HG03432 (cell line): Measurements from ENCODE around the gene THAP9.
"Not testable (repeated sequence)": the region's sequence is repeated elsewhere in the genome, so short reads cannot be mapped to it uniquely, and the experiment has no call there.

Source experiments
- ATAC-seq: cut with Tn5 transposase; IDR thresholded peaks from one replicate; pipeline ENCODE4 v1.9.1; 2021; ENCODE audit warnings: mild to moderate bottlenecking, moderate library complexity; ENCODE audit not compliant: unreplicated experiment

Gene THAP9, protein sequence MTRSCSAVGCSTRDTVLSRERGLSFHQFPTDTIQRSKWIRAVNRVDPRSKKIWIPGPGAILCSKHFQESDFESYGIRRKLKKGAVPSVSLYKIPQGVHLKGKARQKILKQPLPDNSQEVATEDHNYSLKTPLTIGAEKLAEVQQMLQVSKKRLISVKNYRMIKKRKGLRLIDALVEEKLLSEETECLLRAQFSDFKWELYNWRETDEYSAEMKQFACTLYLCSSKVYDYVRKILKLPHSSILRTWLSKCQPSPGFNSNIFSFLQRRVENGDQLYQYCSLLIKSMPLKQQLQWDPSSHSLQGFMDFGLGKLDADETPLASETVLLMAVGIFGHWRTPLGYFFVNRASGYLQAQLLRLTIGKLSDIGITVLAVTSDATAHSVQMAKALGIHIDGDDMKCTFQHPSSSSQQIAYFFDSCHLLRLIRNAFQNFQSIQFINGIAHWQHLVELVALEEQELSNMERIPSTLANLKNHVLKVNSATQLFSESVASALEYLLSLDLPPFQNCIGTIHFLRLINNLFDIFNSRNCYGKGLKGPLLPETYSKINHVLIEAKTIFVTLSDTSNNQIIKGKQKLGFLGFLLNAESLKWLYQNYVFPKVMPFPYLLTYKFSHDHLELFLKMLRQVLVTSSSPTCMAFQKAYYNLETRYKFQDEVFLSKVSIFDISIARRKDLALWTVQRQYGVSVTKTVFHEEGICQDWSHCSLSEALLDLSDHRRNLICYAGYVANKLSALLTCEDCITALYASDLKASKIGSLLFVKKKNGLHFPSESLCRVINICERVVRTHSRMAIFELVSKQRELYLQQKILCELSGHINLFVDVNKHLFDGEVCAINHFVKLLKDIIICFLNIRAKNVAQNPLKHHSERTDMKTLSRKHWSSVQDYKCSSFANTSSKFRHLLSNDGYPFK

DNA sequence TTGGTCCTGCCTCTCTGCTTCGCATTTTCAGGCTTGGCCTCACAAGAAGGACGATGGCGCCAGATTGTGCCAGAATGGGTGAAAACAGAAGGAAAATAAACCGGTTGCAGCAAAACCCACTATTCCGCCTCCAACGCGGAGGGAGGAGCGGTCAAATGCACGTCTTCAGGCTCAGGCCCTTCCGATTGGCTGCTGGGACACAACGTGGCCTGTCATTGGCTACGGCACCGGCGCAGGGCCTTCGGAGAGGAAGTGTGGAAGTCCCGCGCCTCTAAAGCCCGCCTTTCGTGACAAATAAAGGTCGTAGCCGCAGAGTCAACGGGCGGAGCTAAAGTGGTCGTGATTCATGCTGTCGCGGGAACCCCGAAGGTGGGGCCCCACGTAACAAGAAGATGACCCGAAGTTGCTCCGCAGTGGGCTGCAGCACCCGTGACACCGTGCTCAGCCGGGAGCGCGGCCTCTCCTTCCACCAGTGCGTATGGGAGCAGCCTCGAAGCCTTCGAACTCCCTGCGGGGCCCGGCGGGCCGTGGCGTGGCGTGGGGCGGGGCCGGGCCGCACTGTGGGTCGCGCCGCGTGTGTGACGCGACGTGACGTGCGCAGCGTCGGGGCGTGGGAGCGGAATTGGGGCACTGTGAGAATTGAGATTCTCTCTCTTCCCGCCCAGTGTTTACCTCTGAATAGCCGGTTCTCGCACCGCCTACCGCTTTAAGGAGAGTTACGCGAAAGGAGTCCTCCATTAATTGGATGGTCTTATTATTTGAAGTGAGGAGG lies at the start of gene THAP9:
THAP9 (plus strand) TSS at position 325 of the 772 bp plus-strand sequence; CDS start at position 393, 68 bp downstream.
- peak; percentile 88 for ATAC-seq

DNA sequence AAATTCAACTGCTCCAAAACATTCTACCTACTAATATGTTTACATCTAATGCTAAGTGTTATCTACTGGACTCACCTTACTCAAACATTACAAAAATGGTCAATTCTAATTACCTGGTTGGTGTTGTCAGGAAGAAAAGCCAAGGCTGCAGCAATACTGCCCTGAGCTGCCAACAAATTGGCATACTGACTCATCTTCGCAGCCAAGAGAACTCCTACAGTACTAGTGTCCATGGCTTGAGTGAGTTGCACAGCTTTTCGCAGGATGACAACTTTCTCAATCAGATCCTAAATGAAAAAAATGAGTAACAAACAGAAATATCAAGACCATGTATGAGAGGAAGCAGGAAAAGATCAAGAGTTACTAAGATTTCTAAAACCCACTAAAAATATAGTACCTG lies 49.2 kb upstream of the THAP9 start:
- no peak for ATAC-seq

DNA sequence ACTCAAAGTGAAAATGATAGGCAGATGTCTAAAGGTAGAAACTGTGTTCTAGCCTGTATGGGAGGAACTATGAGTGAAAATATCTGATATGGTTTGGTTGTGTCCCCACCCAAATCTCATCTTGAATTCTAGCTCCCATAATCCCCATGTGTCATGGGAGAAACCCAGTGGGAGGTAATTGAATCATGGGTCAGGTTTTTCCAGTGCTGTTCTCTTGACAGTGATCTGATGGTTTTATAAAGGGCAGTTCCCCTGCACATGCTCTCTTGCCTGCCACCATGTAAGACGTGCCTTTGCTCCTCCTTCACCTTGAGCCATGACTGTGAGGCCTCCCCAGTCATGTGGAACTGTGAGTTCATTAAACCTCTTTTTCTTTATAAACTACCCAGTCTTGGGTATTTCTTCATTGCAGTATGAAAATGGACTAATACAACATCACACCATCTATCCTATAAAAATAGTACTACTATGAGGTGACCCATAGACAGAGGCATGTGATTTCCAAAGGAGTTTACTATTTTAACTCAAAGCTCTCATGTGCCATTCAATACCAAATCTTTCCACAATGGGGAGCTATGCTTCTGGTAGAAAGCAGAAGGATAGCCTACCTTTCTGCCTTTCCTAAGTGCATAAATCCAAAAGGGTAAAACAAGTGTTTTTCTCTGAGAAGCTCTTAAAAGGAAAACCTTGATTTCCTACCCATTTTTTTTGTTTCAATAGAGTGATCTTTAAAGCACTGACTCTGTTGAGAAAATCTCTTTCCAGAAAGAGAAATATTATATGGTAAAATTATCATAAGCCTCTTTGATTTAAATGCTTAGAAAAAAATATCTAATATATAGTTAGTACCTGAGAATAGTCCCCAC lies 48.4 kb upstream of the THAP9 start:
- no peak for ATAC-seq

DNA sequence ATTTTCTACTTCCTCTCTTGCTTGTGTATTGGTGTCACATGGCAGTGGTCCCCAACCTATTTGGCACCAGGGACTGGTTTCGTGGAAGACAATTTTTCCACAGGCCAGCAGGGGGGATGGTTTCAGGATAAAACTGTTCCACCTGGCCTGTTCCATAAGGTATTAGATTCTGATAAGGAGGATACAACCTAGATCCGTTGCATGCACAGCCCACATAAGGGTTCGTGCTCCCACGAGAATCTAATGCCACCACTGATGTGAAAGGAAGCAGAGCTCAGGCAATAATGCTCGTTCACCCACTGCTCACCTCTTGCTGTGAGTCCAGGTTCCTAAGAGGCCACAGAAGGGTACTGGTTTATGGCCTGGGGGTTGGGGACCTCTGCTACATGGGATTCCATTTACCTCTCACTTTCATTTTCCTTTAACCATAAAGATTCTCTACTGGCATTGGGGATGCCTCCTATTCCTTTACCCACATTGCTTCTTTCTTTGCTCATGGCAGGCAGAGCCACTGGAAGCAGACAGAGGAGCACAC lies 47.7 kb upstream of the THAP9 start:
- no peak for ATAC-seq

DNA sequence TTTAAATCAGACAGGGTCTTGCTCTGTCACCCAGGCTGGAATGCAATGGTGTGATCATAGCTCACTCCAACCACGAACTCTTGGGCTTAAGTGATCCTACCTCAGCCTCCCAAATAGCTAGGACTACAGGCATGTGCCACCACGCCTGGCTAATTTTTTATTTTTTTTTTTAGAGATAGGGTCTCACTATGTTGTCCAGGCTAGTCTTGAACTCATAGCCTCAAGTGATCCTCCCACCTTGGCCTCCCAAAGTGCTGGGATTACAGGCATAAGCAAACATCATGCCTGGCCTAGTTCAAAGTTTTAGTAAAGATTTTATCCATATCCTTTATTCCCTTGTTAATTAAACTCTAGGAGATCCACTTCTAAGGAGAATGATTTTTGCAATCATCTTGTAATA lies 40.0 kb upstream of the THAP9 start:
- ATAC-seq = not testable (repeated sequence)

DNA sequence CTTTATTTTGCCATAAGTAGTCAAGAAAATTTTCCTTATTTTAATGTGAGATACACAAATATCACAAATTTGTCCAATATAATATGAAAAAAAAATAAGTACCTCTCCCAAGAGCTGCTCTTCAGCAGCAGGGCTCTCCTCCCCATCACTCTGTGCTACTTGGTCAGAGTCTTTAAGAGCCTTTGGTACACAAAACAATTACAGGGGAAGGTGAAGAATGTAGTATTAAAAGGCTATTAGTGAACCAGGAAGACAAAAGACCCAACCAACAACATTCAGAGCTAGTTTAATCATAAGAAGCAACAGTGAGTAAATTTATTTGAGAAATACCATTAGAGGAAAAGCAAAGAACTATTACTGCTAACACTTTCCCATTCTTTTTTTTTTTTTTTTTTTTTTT lies 39.0 kb upstream of the THAP9 start:
- no peak for ATAC-seq

DNA sequence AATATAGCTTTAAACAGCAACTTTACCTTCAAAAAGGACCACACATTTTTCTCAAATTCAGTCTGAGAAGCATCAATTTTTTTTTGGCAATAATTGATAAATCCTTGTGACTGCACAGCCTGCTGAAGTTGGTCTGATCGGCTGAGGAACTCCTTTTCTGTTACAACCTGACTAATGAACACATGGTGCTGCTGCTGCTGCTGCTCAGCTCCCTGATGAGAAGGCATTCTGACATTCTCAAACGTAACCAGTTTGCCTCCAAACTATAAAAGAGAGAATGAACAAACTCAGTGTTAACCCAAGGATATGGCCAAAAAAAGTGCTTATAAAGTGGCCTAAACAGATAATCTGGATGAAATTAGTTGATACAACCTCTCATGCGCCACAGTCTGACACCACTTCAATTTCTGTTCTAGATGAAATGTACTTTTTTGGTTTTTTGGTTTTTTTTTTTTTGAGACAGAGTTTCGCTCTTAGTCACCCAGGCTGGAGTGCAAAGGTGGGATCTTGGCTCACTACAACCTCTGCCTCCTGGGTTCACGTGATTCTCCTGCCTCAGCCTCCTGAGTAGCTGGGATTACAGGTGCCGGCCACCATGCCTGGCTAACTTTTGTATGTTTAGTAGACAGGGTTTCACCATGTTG lies 36.1 kb upstream of the THAP9 start:
- ATAC-seq = no peak

DNA sequence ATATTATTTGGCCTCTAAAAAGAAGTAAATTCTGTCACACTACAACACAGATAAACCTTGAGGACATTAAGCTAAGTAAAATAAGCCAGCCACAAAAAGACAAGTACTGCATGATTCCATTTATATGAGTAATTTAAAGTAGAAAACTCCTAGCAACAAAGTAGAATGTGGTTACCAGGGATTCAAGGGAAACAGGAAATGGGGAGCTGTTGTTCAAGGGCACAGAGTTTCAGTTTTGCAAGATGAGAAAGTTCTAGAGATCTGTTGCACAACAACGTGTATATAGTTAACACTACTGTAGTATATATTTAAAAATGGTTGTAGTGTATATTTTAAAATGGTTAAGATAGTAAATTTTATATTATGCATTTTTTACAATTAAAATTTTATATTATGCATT lies 34.9 kb upstream of the THAP9 start:
- peak; percentile 38 for ATAC-seq

DNA sequence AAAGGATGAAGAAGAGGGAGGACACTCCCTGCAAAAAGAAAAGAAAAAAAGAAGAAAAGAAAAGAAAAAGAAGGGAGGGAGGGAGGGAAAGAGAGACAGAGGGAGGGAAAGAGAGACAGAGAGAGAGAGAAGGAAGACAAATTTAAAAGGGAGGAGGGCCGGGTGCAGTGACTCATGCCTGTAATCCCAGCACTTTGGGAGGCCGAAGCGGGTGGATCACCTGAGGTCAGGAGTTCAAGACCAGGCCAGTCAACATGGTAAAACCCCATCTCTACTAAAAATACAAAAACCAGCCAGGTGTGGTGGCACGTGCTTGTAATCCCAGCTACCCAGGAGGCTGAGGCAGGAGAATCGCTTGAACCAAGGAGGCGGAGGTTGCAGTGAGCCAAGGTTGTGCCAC lies 34.5 kb upstream of the THAP9 start:
- ATAC-seq = not testable (repeated sequence)

DNA sequence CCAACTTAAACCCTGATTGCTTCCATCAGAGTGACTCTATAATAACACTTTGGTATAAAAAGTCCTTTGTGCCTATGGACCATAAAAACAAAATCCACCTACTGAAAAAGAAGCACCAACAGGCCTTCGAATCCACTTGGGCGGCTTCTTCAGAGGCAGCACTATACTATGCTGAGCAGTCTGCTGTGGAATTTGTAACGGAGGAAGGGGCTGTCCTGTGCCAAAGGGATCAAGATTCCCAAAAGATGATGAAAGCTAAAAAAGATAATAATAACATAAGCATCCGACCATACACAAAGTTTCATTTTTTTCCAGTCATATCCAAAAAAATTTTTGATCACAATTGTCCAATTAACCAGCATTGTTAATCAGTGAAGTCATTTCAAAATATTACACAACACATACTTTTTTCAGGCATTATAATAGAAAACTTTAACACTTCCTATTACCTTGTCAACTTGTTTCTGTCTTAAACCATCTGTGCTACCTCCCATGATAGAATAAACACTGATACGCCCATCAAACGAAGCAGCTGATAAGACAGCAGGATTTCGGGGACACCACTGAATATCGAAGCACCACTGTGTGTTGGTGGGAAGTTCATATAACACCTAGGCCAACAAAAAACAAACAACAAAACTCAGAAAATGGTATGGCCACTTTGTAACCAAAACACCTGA lies 33.7 kb upstream of the THAP9 start:
- no peak for ATAC-seq

DNA sequence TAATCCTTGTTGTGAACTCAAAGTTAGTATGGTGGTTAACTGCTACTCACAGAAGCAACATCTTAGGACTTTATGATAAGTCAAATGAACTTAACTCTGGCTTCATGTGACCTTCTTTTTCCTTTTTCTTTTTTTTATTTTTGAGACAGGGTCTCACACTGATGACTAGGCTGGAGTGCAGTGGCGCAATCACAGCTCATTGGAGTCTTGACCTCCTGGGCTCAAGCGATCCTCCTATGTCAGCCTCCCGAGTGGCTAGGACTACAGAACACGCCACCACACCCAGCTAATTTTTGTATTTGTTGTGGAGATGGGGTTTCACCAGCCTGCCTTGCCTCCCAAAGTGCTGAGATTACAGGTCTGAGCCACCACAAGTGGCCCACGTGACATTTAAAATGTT lies 32.0 kb upstream of the THAP9 start:
- no peak for ATAC-seq

DNA sequence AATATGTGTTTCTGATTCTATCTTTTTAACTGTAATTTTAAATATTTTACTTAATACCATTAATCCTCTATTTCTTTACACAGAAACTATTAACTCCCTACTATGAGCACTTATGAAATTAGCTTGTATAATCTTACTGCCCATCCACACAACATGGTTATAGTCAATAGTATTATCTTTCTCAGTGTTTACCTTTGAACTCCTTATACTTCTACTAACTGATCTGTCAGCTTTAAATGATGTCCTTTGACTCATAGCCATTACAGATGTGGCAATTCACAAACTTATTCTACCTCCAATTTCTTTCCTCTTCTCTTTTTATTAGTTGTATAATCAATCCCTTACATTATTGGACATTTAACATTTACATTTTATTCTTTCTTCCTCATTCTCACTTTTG lies 15.1 kb upstream of the THAP9 start:
- ATAC-seq = no peak

DNA sequence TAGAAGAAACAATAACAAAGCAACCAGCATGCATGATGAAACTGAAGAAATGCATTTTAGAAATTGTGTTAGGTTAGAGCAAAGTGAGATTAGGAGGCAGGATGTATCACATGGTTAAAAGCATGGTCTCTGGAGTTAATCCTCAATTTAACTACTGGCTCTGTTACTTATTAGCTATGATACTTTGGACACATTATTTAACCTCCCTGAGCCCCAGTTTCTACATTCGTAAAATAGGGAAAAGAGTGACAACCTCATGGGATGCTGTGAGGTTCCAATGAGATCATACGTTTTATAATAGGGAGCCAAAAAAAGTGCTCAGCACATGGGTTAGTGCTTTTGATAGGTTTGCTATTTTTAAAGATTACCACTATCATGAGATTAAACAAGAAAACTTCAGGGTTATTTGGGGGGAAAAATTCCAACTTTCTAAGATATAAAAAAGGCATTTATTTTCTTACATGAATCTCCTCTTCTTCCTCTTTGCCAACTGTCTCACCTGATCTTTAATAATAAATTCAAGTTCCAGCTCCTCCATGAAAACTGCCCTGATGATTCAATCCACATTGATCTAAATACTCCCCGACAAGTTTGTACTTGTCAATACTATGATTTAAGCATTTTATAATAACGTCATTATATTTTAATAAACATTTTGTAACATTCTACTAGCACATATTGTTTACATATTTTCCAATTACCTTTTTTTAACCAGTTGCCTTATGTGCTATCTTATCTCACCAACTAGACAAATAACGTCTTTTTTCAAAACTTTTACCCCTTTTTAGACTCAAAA lies 14.2 kb upstream of the THAP9 start:
- ATAC-seq = no peak

DNA sequence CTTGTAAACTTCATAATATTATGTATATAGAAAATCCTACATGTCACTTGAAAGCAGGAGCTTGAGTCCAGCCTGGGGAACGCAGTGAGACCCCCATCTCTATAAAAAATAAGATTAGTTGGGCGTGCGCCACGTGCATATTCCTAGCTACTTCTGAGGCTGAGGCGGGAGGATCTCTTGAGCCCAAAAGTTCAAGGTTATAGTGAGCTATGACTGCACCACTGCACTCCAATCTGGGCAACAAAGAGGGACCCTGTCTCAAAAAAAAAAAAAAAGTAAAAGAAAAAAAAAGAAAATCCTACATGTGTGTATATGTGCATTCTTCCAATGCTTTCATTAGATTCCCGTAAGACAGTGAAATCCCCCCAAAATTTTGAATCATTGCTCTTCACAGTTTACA lies 11.2 kb upstream of the THAP9 start:
- no peak for ATAC-seq

DNA sequence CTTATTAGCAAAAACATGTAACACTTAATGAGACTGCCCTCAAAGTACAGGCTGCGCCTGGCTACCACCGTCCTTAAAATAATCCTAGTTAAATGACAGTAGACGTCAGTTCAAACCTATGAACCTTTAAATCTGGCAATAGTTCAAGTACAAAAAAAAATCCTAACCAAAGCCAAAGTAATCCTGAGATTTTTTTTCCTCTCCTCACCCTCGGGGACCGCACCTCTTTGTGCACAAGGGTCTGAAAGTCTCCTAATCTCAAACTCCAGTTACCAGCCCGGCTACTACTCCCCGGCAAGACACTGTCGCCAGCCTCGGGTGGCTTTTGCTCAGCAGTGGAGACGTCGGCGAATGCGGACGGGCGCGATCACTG lies 10.0 kb upstream of the THAP9 start:
- no peak for ATAC-seq

DNA sequence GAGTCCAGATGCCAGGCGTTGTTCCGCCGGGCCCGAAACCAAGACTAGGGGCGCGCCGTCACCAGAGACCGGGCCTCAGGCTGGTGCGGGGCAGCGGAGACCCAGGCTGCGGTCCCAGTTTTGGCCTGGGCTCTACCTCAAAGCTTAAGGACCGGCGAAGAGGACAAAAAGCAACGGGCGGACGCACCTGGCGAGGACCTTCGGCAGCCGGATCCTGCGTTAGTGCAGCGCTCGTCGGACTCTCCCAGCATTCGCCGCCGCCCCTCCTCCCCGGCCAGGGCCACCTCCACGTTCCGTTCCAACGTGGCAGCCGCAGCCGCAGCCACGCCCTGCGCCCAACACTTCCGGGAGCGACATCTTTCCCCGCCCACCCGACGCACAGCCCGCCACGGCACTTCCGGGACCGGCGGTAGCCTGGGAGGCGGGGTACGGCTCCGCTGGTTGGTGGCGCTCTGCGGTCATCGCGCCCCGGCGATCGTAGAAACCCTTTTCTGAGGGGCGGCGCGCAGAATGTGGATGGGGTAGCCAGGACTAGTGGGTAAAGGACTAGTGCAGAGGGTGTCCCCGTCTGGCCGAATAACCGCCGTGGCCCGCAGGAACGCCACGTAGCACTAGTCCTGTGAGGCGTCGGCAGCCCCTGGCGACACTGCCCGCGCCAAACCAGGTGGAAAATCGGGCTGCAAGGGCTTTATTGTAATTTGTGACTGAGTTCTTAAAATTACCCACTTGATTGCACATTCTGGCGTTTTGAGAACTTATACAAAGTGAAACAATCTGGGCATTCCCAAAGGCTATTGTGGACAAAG lies 9.4 kb upstream of the THAP9 start, which contains the start of gene SEC31A:
SEC31A (minus strand) TSS at position 253 of the 806 bp plus-strand sequence. CDS start 9,217 bp downstream, outside the sequence.
- ATAC-seq = peak; percentile 96
